Dedifferentiated amniotic fluid mesenchymal stem cell (primary cell): ENCODE data around the gene PDIA2.

Experiments
- DNase-seq: peaks from one replicate; pipeline ENCODE4 v3.0.0-alpha.2; 2016; ENCODE audit errors: extremely low spot score

Gene PDIA2

GRCh38 chr16:297832-298231 lies 14.9 kb downstream of the PDIA2 start:
- DNase-seq, result no peak

GRCh38 chr16:301235-301634 lies 18.3 kb downstream of the PDIA2 start:
- no peak for DNase-seq

- DNase-seq, result no peak
Observed at GRCh38 chr16:301950-302349, 19.0 kb downstream of the PDIA2 start.

GRCh38 chr16:303760-304505 lies 21.0 kb downstream of the PDIA2 start:
- no peak for DNase-seq

- no peak for DNase-seq
Observed at GRCh38 chr16:305916-306626, 23.1 kb downstream of the PDIA2 start.

GRCh38 chr16:306911-307370 lies 24.0 kb downstream of the PDIA2 start:
- DNase-seq, result no peak

GRCh38 chr16:307691-308312 lies 24.8 kb downstream of the PDIA2 start:
- no peak for DNase-seq

GRCh38 chr16:309476-309875 lies 26.5 kb downstream of the PDIA2 start:
- no peak for DNase-seq

- no peak for DNase-seq
Observed at GRCh38 chr16:311725-312124, 28.8 kb downstream of the PDIA2 start.

- no peak for DNase-seq
Observed at GRCh38 chr16:314351-314750, 31.4 kb downstream of the PDIA2 start.

GRCh38 chr16:314795-315299 lies 31.9 kb downstream of the PDIA2 start:
- no peak for DNase-seq

GRCh38 chr16:316741-317464 lies 33.9 kb downstream of the PDIA2 start:
- no peak for DNase-seq

- no peak for DNase-seq
Observed at GRCh38 chr16:317583-317982, 34.6 kb downstream of the PDIA2 start.

- no peak for DNase-seq
Observed at GRCh38 chr16:318628-319027, 35.7 kb downstream of the PDIA2 start.

- DNase-seq, result no peak
Observed at GRCh38 chr16:320206-320605, 37.2 kb downstream of the PDIA2 start.

GRCh38 chr16:321532-321931 lies 38.6 kb downstream of the PDIA2 start:
- no peak for DNase-seq

- DNase-seq, result no peak
Observed at GRCh38 chr16:322476-323143, 39.6 kb downstream of the PDIA2 start.

GRCh38 chr16:324201-324450 lies 41.2 kb downstream of the PDIA2 start:
- no peak for DNase-seq

- no peak for DNase-seq
Observed at GRCh38 chr16:324451-325334, 41.7 kb downstream of the PDIA2 start.

GRCh38 chr16:325375-326145 lies 42.6 kb downstream of the PDIA2 start:
- DNase-seq, result no peak
